Astrocyte of the cerebellum (primary cell): ENCODE measurements around the gene TTC23.

Experiments used
- DNase-seq: peaks from one replicate; pipeline ENCODE4 v3.0.0-alpha.2; 2011; ENCODE audit warnings: low read depth
- H3K4me3 ChIP-seq: 2 replicates; pipeline ENCODE4 v1.5.1; 2011; ENCODE audit warnings: mild to moderate bottlenecking, low read depth, low read length, moderate library complexity
- CTCF ChIP-seq: IDR thresholded peaks from 2 replicates; pipeline ENCODE4 v1.5.1; 2012; ENCODE audit warnings: low read length, low read depth, moderate library complexity, mild to moderate bottlenecking; ENCODE audit errors: missing control alignments
- in situ Hi-C: cut with HindIII; loops from 2 replicates; pipeline ENCODE4 v1.10.0; 2017; ENCODE audit warnings: low sequenced_read_pairs

The TTC23 gene

GRCh38 chr15:99153026-99153535 is 96.3 kb downstream of the TTC23 start:
- DNase-seq: no peak
- in situ Hi-C loops: no loop called here
- no peak for TF ChIP-seq CTCF
- H3K4me3 ChIP-seq: no peak overlapping the region

- no peak for TF ChIP-seq CTCF
- in situ Hi-C loops: no loop called here
- DNase-seq: no peak
- no peak overlapping the region for H3K4me3 ChIP-seq
These were observed 98.2 kb downstream of the TTC23 start for GRCh38 chr15:99151156-99151555.

GRCh38 chr15:99149366-99149765 is 100.0 kb downstream of the TTC23 start:
- H3K4me3 ChIP-seq: no peak overlapping the region
- in situ Hi-C loops: no loop called here
- TF ChIP-seq CTCF: no peak
- no peak for DNase-seq

- in situ Hi-C loops: no loop called here
- DNase-seq: no peak
- H3K4me3 ChIP-seq: no peak overlapping the region
- TF ChIP-seq CTCF: no peak
These were observed 100.5 kb downstream of the TTC23 start for GRCh38 chr15:99148851-99149276.

- no peak for DNase-seq
- in situ Hi-C loops: no loop called here
- H3K4me3 ChIP-seq: no peak overlapping the region
- no peak for TF ChIP-seq CTCF
These were observed 102.7 kb downstream of the TTC23 start for GRCh38 chr15:99146661-99147060.

- no peak for TF ChIP-seq CTCF
- H3K4me3 ChIP-seq: no peak overlapping the region
- in situ Hi-C loops: no loop called here
- no peak for DNase-seq
These were observed 103.6 kb downstream of the TTC23 start for GRCh38 chr15:99145778-99146177.

GRCh38 chr15:99145005-99145404 is 104.4 kb downstream of the TTC23 start:
- DNase-seq: no peak
- in situ Hi-C loops: no loop called here
- no peak overlapping the region for H3K4me3 ChIP-seq
- TF ChIP-seq CTCF: no peak
